A549 treated with AZD2906 at 1 μM for 4 hours (cell line): ENCODE results near the gene OR8B8. TPM values are rescaled to one million over a fixed set of nuclear protein-coding genes. Genes with fewer than 3 reads are reported as not detected.

Source experiments
- total RNA-seq: library from RNA; stranded (reverse); fragments of 200-300 nt; extraction: Qiagen RNA extraction; gene quantifications from 5 replicates; pipeline ENCODE4 v1.2.3, GENCODE V29; 2022

The OR8B8 gene
- not detected in 5 replicates for total RNA-seq

GRCh38 chr11:124445646-124446150 is at the start of gene OR8B8:
OR8B8 (minus strand) TSS chr11:124445696; CDS start chr11:124441085, 4,611 bp downstream.

DNA sequence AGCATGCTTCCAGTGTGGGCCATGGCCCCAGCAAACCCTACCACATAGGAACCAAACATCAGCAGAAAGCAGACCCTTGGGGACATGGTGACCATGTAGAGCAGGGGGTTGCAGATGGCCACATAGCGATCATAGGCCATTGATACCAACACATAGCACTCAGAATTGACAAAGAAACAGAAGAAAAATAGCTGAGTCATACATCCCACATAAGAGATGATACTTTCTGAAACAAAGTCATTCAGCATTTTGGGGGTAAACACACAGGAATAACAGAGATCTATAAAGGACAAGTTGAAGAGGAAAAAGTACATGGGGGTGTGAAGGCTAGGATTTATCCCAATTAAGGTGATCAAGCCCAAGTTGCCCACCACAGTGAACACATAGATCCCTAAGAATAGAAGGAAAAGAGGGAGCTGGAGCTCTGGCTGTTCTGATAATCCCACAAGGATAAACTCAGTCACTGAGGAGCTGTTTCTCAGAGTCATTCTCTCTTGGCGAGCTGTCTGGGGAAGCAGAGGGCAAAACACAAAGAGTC is 21.0 kb downstream of the OR8B8 start, which contains the start of gene OR8B4:
TSS of gene OR8B4 (minus strand) at position 488 of the 538 bp plus-strand sequence. CDS start at position 488, 0 bp downstream.

DNA sequence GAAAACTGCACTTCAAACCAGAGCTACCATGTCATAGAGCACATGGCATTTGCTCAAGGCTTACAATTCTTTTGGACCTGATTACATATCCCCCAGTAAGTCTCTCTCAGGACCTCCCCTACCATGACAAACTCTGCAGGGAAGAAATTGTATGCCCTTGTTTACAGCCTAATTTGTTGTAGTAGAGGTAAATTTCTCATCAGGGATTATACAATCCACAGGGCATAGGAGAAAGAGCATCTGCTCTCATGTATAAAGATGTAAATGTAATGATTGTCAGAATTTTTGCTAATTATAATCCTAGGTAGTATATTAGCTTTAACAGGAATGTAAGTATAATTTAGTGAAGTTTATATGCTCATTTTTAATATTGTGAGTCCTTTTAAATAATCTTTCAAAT is 46.6 kb downstream of the OR8B8 start, which contains the start of gene OR8B3:
TSS of gene OR8B3 (minus strand) at position 101 of the 400 bp plus-strand sequence. CDS start 1,673 bp downstream, outside the sequence.

Other genes starting within 250 kb of the OR8B8 start
- not detected in 5 replicates for gene OR8G1, start 204.6 kb downstream of the OR8B8 start, total RNA-seq
- not detected in 5 replicates for gene OR8G5, start 189.3 kb downstream of the OR8B8 start, total RNA-seq
- not detected in 5 replicates for gene OR8D1, start 131.7 kb downstream of the OR8B8 start, total RNA-seq
- not detected in 5 replicates for gene OR8D2, start 125.5 kb downstream of the OR8B8 start, total RNA-seq
- gene OR8B2, start 61.2 kb downstream of the OR8B8 start, total RNA-seq, result not detected in 5 replicates
- not detected in 5 replicates for gene OR8B3, start 46.7 kb downstream of the OR8B8 start, total RNA-seq
- gene OR8B4, start 20.8 kb downstream of the OR8B8 start, total RNA-seq, result not detected in 5 replicates
- gene OR8B12, start 98.0 kb upstream of the OR8B8 start, total RNA-seq, result not detected in 5 replicates
- gene OR8A1, start 124.3 kb upstream of the OR8B8 start, total RNA-seq, result not detected in 5 replicates
- not detected in 5 replicates for gene PANX3, start 165.7 kb upstream of the OR8B8 start, total RNA-seq
- 14.8 to 17.1 TPM (median 15.2 TPM) in 5 replicates for gene TBRG1, start 177.2 kb upstream of the OR8B8 start, total RNA-seq
- 12.8 to 15.0 TPM (median 14.6 TPM) in 5 replicates for gene SIAE, start 228.0 kb upstream of the OR8B8 start, total RNA-seq
- 16.2 to 28.7 TPM (median 17.9 TPM) in 5 replicates for gene SPA17, start 228.2 kb upstream of the OR8B8 start, total RNA-seq